Esophagus muscularis mucosa (tissue), 3 donors: ENCODE measurements around the gene SSBP2.
"Not testable (repeated sequence)": the region's sequence is repeated elsewhere in the genome, so short reads cannot be mapped to it uniquely, and the experiment has no call there.

ENCODE experiments used
- CTCF ChIP-seq, 3 experiments: fragments of 200-600 bp in 2 of 3; fragments of 450-650 bp in 1 of 3; sonication (generic) in 2 of 3; IDR thresholded peaks; one replicate each; pipeline ENCODE4 v1.5.1; 2017 to 2019; ENCODE audit warnings: antibody characterized with exemption in 3 of 3, mild to moderate bottlenecking in 2 of 3, moderate library complexity in 1 of 3
- POLR2A ChIP-seq: fragments of 450-650 bp; IDR thresholded peaks from one replicate; pipeline ENCODE4 v1.6.1; 2017; ENCODE audit warnings: antibody characterized with exemption, moderate library complexity, mild to moderate bottlenecking, low read depth
- POLR2AphosphoS5 ChIP-seq, 2 donors: sonication (generic); formaldehyde crosslinking; IDR thresholded peaks; one replicate each; pipeline ENCODE4 v1.6.1; 2017; ENCODE audit warnings: antibody characterized with exemption in 2 of 2

GRCh38 chr5:81473395-81473794, 277.5 kb downstream of the SSBP2 start:
- not testable (repeated sequence) for TF ChIP-seq POLR2AphosphoS5 (IDR thresholded peaks at IDR 0.05); CTCF (IDR thresholded peaks at IDR 0.05); POLR2A
